ENCODE data around the gene KCNN3.

KCNN3 gene

DNA sequence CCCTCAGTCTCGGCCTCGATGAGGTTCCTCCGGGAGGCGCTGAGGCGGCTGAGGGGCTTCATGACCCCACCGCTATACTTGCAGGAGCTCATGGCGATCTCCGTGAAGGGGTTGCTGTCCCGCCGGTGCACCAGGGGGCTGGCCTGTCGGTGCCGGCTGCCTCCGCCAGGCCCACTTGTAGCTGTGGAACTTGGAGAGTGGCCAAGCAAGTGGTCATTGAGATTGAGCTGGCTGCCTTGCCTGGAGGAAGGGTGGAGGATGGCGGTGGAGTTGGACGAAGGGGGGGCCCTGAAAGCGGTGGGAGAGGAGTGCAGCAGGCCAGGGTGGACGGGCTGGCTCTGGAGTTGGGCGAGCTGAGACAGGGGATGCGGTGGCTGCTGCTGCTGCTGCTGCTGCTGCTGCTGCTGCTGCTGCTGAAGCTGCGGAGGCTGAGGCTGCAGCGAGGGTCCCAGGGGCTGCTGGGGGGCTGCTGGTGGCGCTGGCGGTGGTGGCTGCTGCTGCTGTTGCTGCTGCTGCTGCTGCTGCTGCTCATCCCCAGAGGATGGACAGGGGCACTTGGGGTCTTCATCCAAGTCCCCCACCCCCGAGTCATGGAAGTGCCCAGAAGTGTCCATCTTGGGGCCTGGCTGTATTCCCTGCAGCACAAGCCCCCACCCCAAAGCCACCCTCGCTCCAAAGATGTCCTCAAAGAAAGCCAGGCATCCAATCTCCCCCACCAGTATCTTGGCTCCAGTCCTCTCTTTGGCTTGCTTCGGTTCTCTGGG, 548 bp downstream of the KCNN3 start:
- Mint-ChIP-seq H3K4me1 (peaks cover 62% of the 10 kb centered on the region), H3K9me3 (no peaks in the 10 kb centered on the region), H3K27ac (no peak overlapping the region), H3K36me3 (ENCODE audit: low read depth) (no peaks in the 10 kb centered on the region), H3K27me3 (ENCODE audit: low read depth, poor library complexity) (peaks cover 62% of the 10 kb centered on the region), H3K4me3 (peak overlapping the region; percentile 82)
- TF ChIP-seq, protein P1, sequence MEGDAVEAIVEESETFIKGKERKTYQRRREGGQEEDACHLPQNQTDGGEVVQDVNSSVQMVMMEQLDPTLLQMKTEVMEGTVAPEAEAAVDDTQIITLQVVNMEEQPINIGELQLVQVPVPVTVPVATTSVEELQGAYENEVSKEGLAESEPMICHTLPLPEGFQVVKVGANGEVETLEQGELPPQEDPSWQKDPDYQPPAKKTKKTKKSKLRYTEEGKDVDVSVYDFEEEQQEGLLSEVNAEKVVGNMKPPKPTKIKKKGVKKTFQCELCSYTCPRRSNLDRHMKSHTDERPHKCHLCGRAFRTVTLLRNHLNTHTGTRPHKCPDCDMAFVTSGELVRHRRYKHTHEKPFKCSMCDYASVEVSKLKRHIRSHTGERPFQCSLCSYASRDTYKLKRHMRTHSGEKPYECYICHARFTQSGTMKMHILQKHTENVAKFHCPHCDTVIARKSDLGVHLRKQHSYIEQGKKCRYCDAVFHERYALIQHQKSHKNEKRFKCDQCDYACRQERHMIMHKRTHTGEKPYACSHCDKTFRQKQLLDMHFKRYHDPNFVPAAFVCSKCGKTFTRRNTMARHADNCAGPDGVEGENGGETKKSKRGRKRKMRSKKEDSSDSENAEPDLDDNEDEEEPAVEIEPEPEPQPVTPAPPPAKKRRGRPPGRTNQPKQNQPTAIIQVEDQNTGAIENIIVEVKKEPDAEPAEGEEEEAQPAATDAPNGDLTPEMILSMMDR (IDR thresholded peaks at IDR 0.05) = no peak
- DNase-seq = no peak

DNA sequence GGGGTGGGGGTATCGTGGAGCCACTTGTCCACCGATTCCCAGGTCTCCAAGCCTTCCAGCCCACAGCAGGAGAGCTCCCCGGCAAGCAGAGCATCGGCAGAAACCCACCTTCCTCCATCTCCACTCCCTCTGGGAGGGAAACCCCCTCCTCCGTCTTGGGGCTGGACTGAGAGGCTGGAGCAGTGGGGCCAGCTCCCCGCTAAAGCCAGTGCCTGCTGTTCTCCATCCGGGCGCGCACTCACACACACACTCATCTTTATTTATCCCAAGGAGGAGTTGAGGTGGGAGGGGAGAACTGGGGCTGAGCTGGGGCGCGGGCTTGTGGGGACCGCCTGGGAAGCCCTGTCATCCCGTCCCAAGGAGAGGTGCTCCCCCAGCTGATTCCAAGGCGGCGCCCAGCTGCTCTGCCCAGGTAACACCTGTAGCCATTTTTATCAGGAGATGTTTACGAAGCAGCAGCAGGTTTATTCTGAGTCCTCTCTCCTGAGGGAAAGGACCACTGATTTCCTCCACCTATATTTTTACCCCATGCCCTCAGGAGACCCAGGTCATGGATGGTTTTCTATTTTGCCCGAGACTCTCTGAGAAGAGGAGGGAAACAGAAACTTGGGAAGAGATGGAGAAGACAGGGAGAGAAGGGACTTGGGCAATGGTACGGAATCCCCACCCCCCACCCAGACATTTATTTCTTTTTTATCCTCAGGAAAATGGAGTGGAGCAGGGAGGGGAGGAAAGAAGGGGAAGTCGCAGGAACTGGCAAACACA, 2.1 kb downstream of the KCNN3 start:
- H3K4me3 Mint-ChIP-seq = peak overlapping the region; percentile 76
- TF ChIP-seq, protein P1 (IDR thresholded peaks at IDR 0.05) = no peak
- peaks cover 68% of the 10 kb centered on the region for H3K27me3 Mint-ChIP-seq (ENCODE audit: low read depth, poor library complexity)
- no peak for DNase-seq
- H3K9me3 Mint-ChIP-seq = no peaks in the 10 kb centered on the region
- H3K36me3 Mint-ChIP-seq (ENCODE audit: low read depth) = no peaks in the 10 kb centered on the region
- H3K27ac Mint-ChIP-seq = no peak overlapping the region
- H3K4me1 Mint-ChIP-seq = peaks cover 77% of the 10 kb centered on the region

DNA sequence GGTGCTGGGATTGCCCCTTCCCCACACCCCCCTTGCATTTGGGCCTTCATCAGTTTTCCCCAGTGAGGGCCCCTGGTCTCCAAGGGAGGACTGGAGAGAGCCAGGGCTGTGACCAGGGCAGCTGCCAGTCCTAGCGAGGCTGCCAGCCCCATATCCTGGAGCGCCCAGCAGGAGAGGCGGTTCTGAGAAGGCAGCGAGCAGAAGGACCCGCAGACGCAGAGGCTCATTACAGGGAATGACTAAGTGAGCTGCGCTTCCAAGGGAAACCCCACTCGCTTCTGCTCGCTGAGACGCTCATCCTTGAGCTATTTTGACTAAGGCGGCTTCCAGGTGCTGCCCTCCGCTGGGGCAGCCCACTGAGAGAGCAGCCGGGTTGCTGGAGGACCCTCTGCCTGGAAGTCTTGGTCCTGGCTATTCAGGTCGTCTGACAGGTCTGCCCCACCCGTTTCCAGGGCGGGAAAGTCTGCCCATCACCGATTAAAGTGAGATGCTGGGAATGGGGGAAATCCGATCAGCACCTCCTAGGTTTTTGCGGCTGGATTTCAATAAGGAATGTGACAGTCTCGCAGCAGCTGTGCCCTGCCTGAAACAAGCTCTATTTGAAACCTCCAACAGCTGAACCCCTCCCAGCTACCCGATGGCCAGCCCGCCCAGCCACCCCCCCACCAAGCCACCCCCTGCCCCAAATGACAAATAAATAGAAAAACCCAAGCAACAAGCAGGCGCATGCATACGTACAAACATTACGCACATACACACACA, 2.8 kb downstream of the KCNN3 start:
- Mint-ChIP-seq H3K27me3 (ENCODE audit: low read depth, poor library complexity) (peaks cover 68% of the 10 kb centered on the region), H3K9me3 (no peaks in the 10 kb centered on the region), H3K36me3 (ENCODE audit: low read depth) (no peaks in the 10 kb centered on the region), H3K27ac (no peak overlapping the region), H3K4me3 (peak overlapping the region; percentile 76), H3K4me1 (peaks cover 85% of the 10 kb centered on the region)
- DNase-seq = no peak
- TF ChIP-seq, protein P1 (IDR thresholded peaks at IDR 0.05) = no peak

DNA sequence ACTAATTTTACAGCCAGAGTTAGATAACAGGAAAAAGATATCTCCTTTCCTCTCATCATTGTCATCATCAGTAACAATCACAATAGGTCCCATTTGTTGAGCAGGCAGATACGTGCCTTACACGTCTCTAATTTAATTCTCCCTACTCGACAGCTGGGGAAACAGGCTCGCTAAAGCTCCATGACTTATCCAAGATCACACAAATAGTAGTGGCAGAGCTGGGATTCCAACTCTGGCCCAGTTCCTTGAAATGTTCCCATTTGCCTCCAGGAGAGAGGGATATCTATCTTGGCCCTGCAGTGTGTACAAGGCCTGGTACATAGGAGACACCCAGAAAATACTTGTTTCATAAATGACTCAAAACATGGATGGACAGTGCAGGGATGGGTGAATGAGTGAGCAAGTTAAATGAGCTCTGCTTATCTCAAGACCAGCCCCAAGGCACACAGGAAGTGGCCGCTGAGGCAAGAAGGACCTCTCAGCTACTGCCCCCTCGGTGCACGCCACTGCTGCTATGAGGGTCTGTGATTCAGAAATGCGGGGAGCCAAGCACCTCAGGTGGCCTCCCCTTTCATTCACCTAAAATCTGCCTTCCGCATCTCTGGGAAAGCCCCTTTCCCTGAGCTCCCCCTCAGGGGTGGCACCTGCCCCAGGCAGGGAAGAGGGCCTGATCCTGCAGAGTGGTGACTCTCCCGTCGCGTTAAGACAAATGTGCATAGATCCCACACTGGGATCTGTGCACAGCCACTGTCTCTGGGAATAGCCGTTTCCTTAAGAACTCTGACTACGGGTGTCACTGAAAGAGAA, 3.6 kb downstream of the KCNN3 start:
- Mint-ChIP-seq H3K4me1 (peaks cover 93% of the 10 kb centered on the region), H3K9me3 (no peaks in the 10 kb centered on the region), H3K36me3 (ENCODE audit: low read depth) (no peaks in the 10 kb centered on the region), H3K4me3 (no peak overlapping the region), H3K27me3 (ENCODE audit: low read depth, poor library complexity) (peaks cover 63% of the 10 kb centered on the region), H3K27ac (no peak overlapping the region)
- TF ChIP-seq, protein P1 (IDR thresholded peaks at IDR 0.05) = no peak
- DNase-seq = no peak

DNA sequence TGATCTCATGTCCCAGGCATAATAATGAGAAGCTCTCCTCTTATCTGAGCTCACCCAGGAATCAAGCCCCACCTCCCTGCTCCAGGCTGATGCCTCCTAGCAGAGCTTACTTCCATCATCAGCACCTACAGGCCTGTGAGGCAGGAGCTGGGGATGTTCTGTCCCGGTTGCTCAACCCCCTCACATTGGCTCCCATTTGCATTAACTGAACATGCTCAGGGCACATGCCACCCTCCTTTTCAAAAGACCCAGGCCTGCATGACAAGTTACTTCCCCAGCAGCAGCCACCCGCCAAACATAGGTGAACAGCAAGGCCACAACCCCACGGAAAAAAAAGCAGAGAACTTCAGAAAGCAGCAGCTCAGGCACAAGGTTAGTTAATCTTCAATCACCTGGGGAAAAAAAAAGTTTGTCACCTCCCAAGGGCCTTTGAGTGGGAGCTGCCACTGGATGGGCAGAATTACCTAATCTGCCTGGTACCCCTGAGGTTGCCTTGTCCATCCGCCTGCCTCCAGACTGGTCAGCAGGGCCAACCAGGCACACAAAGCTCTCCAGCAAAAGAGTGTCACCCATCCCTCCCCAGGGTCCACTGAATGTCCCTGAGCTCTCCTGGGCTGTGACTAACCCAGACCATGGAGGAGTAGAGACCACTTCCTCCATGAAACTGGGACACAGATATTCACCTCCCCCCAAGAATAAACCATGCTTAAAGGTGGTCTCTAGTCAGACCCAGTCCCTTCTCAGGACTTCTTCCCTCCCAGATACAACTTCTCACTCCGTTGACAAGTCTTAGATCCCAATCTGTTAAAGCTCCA, 4.4 kb downstream of the KCNN3 start:
- H3K27ac Mint-ChIP-seq = no peak overlapping the region
- TF ChIP-seq, protein P1 (IDR thresholded peaks at IDR 0.05) = no peak

More for the DNA sequence above, 4.4 kb downstream of the KCNN3 start:
- Mint-ChIP-seq H3K4me1 (peaks cover 94% of the 10 kb centered on the region), H3K36me3 (ENCODE audit: low read depth) (no peaks in the 10 kb centered on the region), H3K9me3 (no peaks in the 10 kb centered on the region), H3K4me3 (no peak overlapping the region), H3K27me3 (ENCODE audit: low read depth, poor library complexity) (peaks cover 62% of the 10 kb centered on the region)
- no peak for DNase-seq
